ENCODE data around the gene BICD2. TPM values are rescaled to one million over a fixed set of nuclear protein-coding genes. Genes with fewer than 3 reads are reported as not detected.

BICD2 gene
- total and polyA plus RNA-seq, 9 of the 15 experiments (the other 6 are each of a cell fraction or from before 2014, with no cell fraction given), result 3.6 to 23.4 (median 11.8) TPM

DNA sequence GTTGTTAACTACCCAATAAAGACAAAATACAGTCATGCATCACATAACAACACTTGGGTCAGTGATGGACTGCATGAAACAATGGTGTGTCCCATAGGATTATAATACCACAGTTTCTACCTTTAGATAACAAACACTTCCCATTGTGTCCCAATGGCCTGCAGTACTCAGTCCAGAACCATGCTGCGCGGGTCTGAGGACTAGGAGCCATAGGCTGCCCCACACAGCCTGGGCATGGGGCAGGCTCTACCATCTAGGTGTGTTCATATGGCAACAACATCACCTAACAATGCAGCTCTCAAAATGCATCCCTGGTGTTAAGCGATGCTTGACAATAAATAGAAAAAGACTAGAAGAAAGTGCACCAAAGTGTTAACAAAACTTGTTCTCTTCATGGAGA, 101.5 kb downstream of the BICD2 start:
- peaks cover 79% of the 10 kb centered on the region for H3K79me2 ChIP-seq (ENCODE audit: control insufficient read depth, insufficient read depth, low read length)
- H3K4me3 ChIP-seq, result no peak overlapping the region
- WGBS (ENCODE audit: insufficient coverage, low coverage, missing lambda C conversion rate), result 88% methylated on average over 3 of the region's 3 CpGs
- H3K27ac ChIP-seq (ENCODE audit: extremely low read depth, low read depth, low read length), result no peak overlapping the region
- H3K9me3 ChIP-seq (replicated peaks; ENCODE audit: control insufficient read depth, insufficient read depth, low read depth, low read length), result no peaks in the 10 kb centered on the region
- H4K20me1 ChIP-seq (replicated peaks; ENCODE audit: control insufficient read depth, insufficient read depth, low read length), result peaks cover 19% of the 10 kb centered on the region
- BruUV-seq (replicated peaks), result no TSS peak
- no peak for DNase-seq (ENCODE audit: extremely low read depth in 1 of 4, low spot score in 3 of 4)
- CTCF ChIA-PET (ENCODE audit: low intra/inter-chr PET ratio), result no interaction called here
- H3K4me1 ChIP-seq (replicated peaks in 1 of 2; ENCODE audit: control insufficient read depth in 2 of 2, insufficient read depth in 2 of 2, low read length in 2 of 2), result peaks cover 0 to 19% of the 10 kb centered on the region in 2 experiments; a peak in 3 of 5 replicates
- no peak for ATAC-seq
- TF ChIP-seq GTF2F1 (IDR thresholded peaks at IDR 0.05; ENCODE audit: low read depth, low read length) (no peak), ZNF146 (CRISPR knock-in tag; IDR thresholded peaks at IDR 0.05; ENCODE audit: unreplicated experiment) (no peak), SNRNP70 (optimal IDR thresholded peaks at IDR 0.05; ENCODE audit: low read depth, low read length) (no peak), ZNF507 (tag; conservative IDR thresholded peaks at IDR 0.05) (no peak), SPI1 (IDR thresholded peaks at IDR 0.05; ENCODE audit: borderline replicate concordance, low read depth, low read length) (no peak), DDX20 (tag; IDR thresholded peaks at IDR 0.05; ENCODE audit: low read depth) (no peak), ZBTB1 (CRISPR knock-in tag; IDR thresholded peaks at IDR 0.05; ENCODE audit: borderline replicate concordance, low read depth) (no peak), KAT8 (IDR thresholded peaks at IDR 0.05; ENCODE audit: low read depth) (no peak), XRCC4 (IDR thresholded peaks at IDR 0.05; ENCODE audit: extremely low read depth, insufficient read depth, insufficient read length) (no peak), ELF2 (CRISPR knock-in tag; IDR thresholded peaks at IDR 0.05) (no peak), CBX2 (IDR thresholded peaks at IDR 0.05; ENCODE audit: insufficient read depth, low read length, poor library complexity, severe bottlenecking) (no peak)
- TF ChIP-seq, protein P1, sequence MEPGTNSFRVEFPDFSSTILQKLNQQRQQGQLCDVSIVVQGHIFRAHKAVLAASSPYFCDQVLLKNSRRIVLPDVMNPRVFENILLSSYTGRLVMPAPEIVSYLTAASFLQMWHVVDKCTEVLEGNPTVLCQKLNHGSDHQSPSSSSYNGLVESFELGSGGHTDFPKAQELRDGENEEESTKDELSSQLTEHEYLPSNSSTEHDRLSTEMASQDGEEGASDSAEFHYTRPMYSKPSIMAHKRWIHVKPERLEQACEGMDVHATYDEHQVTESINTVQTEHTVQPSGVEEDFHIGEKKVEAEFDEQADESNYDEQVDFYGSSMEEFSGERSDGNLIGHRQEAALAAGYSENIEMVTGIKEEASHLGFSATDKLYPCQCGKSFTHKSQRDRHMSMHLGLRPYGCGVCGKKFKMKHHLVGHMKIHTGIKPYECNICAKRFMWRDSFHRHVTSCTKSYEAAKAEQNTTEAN (CRISPR knock-in tag; IDR thresholded peaks at IDR 0.05), result no peak
- FAIRE-seq, result no peak
- no peak overlapping the region for H3K4me2 ChIP-seq (ENCODE audit: insufficient read depth, low read length)
- no peaks in the 10 kb centered on the region for H3K9me1 ChIP-seq (ENCODE audit: control insufficient read depth, insufficient read depth, low read length)
- peaks cover 57% of the 10 kb centered on the region for H3K36me3 ChIP-seq (ENCODE audit: control insufficient read depth, insufficient read depth, low read length)
- H2AFZ ChIP-seq (ENCODE audit: low read depth, low read length), result no peak overlapping the region
- in situ Hi-C loops (cut with MboI), result no loop called here
- no peak overlapping the region for H3K9ac ChIP-seq (ENCODE audit: insufficient read depth in 1 of 2, low read depth in 2 of 2, low read length in 2 of 2)
- intact Hi-C loops (cut with micrococcal nuclease), result no loop called here
- POLR2A ChIA-PET, result interaction anchor here (0.6 kb wide), 1 partner anchor 313 kb away, joined by 3 read pairs; no protein-coding TSS in a partner anchor
- no peaks in the 10 kb centered on the region for H3K27me3 ChIP-seq (ENCODE audit: control insufficient read depth in 2 of 2, insufficient read depth in 2 of 2, low read length in 2 of 2)
